Liver (tissue), 9 donors: Measurements from ENCODE around the gene RNF222. TPM values are rescaled to one million over a fixed set of nuclear protein-coding genes. Genes with fewer than 3 reads are reported as not detected.

Experiments used
- DNase-seq: peaks from one replicate; pipeline ENCODE4 v3.0.0-alpha.2; 2017; ENCODE audit warnings: low spot score
- H3K27ac ChIP-seq, 2 donors: one replicate each; pipeline ENCODE4 v1.7.0; 2013; ENCODE audit warnings: inconsistent platforms in 2 of 2, low read length in 2 of 2, control low read depth in 1 of 2, low read depth in 1 of 2, mild to moderate bottlenecking in 1 of 2
- H3K27me3 ChIP-seq, 4 donors: one replicate each; pipeline versions ENCODE4 v1.6.1 to v1.7.0; 2013; ENCODE audit warnings: low read length in 3 of 4, inconsistent platforms in 1 of 4, mild to moderate bottlenecking in 1 of 4, moderate library complexity in 1 of 4; ENCODE audit not compliant: control insufficient read depth in 4 of 4, insufficient read depth in 4 of 4
- H3K36me3 ChIP-seq, 4 donors: one replicate each; pipeline versions ENCODE4 v1.6.1 to v1.7.0; 2013; ENCODE audit warnings: low read length in 3 of 4, mild to moderate bottlenecking in 3 of 4, low read depth in 1 of 4, moderate library complexity in 1 of 4; ENCODE audit not compliant: control insufficient read depth in 4 of 4, insufficient read depth in 3 of 4
- H3K4me1 ChIP-seq, 4 donors: one replicate each; pipeline versions ENCODE4 v1.6.1 to v1.7.0; 2013; ENCODE audit warnings: low read length in 3 of 4, mild to moderate bottlenecking in 3 of 4, moderate library complexity in 1 of 4; ENCODE audit not compliant: control insufficient read depth in 4 of 4, insufficient read depth in 4 of 4
- H3K4me3 ChIP-seq, 3 donors: one replicate each; pipeline versions ENCODE4 v1.6.1 to v1.7.0; 2013; ENCODE audit warnings: low read length in 3 of 3, control low read depth in 1 of 3, low read depth in 1 of 3, mild to moderate bottlenecking in 1 of 3
- H3K9ac ChIP-seq, 2 donors: one replicate each; pipeline ENCODE4 v1.7.0; 2013; ENCODE audit warnings: low read length in 2 of 2, mild to moderate bottlenecking in 2 of 2, moderate library complexity in 2 of 2, control low read depth in 1 of 2, low read depth in 1 of 2
- H3K9me3 ChIP-seq, 4 donors: one replicate each; pipeline versions ENCODE4 v1.6.1 to v1.7.0; 2013; ENCODE audit warnings: low read length in 3 of 4; ENCODE audit not compliant: control insufficient read depth in 4 of 4
- ATF3 ChIP-seq: IDR thresholded peaks from 2 replicates; pipeline ENCODE4 v1.6.1; 2016; ENCODE audit warnings: antibody characterized with exemption
- CTCF ChIP-seq: fragments of 150-350 bp; IDR thresholded peaks from 2 replicates; pipeline ENCODE4 v1.5.1; 2017; ENCODE audit warnings: improper control_type of control experiment, low read depth, low read length; ENCODE audit not compliant: missing input control
- GABPA ChIP-seq, 2 donors: IDR thresholded peaks in 1 of 2; conservative IDR thresholded peaks in 1 of 2; 2 replicates each; pipeline ENCODE4 v1.6.1; 2016; ENCODE audit warnings: antibody characterized with exemption in 2 of 2, mild to moderate bottlenecking in 1 of 2, moderate library complexity in 1 of 2
- HNF4G ChIP-seq: IDR thresholded peaks from 2 replicates; pipeline ENCODE4 v1.6.1; 2016; ENCODE audit warnings: antibody characterized with exemption
- JUND ChIP-seq, 2 donors: IDR thresholded peaks; 2 replicates each; pipeline ENCODE4 v1.6.1; 2016; ENCODE audit warnings: antibody characterized with exemption in 2 of 2
- NR2F2 ChIP-seq: IDR thresholded peaks from 2 replicates; pipeline ENCODE4 v1.6.1; 2016; ENCODE audit warnings: antibody characterized with exemption
- RAD21 ChIP-seq, 2 donors: IDR thresholded peaks; 2 replicates each; pipeline ENCODE4 v1.6.1; 2016; ENCODE audit warnings: antibody characterized with exemption in 2 of 2, mild to moderate bottlenecking in 2 of 2
- REST ChIP-seq: IDR thresholded peaks from 2 replicates; pipeline ENCODE4 v1.6.1; 2016; ENCODE audit warnings: antibody characterized with exemption, mild to moderate bottlenecking
- SP1 ChIP-seq: IDR thresholded peaks from 2 replicates; pipeline ENCODE4 v1.6.1; 2018; ENCODE audit warnings: antibody characterized with exemption, mild to moderate bottlenecking
- YY1 ChIP-seq: IDR thresholded peaks from 2 replicates; pipeline ENCODE4 v1.6.1; 2016; ENCODE audit warnings: antibody characterized with exemption, mild to moderate bottlenecking
- WGBS: extraction: QIAGEN DNeasy Blood & Tissue Kit; methylation state at CpG from one replicate; pipeline ENCODE4 v1.1.7; 2013; 5-methylcytosine and 5-hydroxymethylcytosine counted together
- polyA plus RNA-seq, 2 donors: library from polyadenylated mRNA; stranded (reverse) in 1 of 2; unstranded in 1 of 2; fragments of 200-250 nt in 1 of 2; fragments of >200 nt in 1 of 2; fragmentation: Nextera tagmentation in 1 of 2; extraction: Ambion mirVana in 1 of 2; gene quantifications; one replicate each; pipeline versions ENCODE4 v1.2.1 to v1.2.3, GENCODE V29; 2013 to 2015
- total RNA-seq, 2 donors: library from RNA; depleted of rRNA; stranded (reverse); fragments of >200 nt; gene quantifications; one replicate each; pipeline ENCODE4 v1.2.3, GENCODE V29; 2014
- donor health status: healthy.
- donor health status: healthy.
- donor health status: healthy.
- donor health status: healthy.
- donor health status: healthy.

RNF222 gene
- total and polyA plus RNA-seq, 4 donors, result not detected

- Histone ChIP-seq H3K27me3 (no peaks in the 10 kb centered on the region), H3K4me3 (no peak overlapping the region), H3K9ac (no peak overlapping the region), H3K9me3 (no peaks in the 10 kb centered on the region), H3K4me1 (no peaks in the 10 kb centered on the region), H3K27ac (no peak overlapping the region), H3K36me3 (no peaks in the 10 kb centered on the region)
- TF ChIP-seq YY1, result no peak
- no peak for TF ChIP-seq CTCF
- TF ChIP-seq HNF4G, result no peak
- TF ChIP-seq REST, result no peak
- no peak for TF ChIP-seq ATF3
- TF ChIP-seq RAD21 (IDR thresholded peaks at IDR 0.05), result no peak
- TF ChIP-seq GABPA (IDR thresholded peaks at IDR 0.05 in 1 of 2, conservative IDR thresholded peaks at IDR 0.05 in 1 of 2), result no peak
- TF ChIP-seq SP1, result no peak
- no peak for TF ChIP-seq NR2F2
- WGBS, result 94% methylated on average over 4 of the region's 4 CpGs
- DNase-seq, result no peak
Measured at GRCh38 chr17:8362651-8363332, 34.8 kb downstream of the RNF222 start.

GRCh38 chr17:8360751-8361150 lies 36.9 kb downstream of the RNF222 start:
- DNase-seq, result no peak
- Histone ChIP-seq H3K27me3 (no peaks in the 10 kb centered on the region), H3K4me3 (no peak overlapping the region), H3K27ac (no peak overlapping the region), H3K9ac (no peak overlapping the region), H3K9me3 (no peaks in the 10 kb centered on the region), H3K36me3 (no peaks in the 10 kb centered on the region), H3K4me1 (no peaks in the 10 kb centered on the region)
- 70% methylated on average over 3 of the region's 3 CpGs for WGBS
- TF ChIP-seq REST (no peak), ATF3 (no peak), JUND (IDR thresholded peaks at IDR 0.05) (no peak), CTCF (no peak)
